Iris pigment epithelial cell (primary cell): ENCODE measurements around the gene SPEM2.

ENCODE experiments used
- DNase-seq: peaks from one replicate; pipeline ENCODE4 v3.0.0-alpha.2; 2011; ENCODE audit warnings: low read depth

The SPEM2 gene

DNA sequence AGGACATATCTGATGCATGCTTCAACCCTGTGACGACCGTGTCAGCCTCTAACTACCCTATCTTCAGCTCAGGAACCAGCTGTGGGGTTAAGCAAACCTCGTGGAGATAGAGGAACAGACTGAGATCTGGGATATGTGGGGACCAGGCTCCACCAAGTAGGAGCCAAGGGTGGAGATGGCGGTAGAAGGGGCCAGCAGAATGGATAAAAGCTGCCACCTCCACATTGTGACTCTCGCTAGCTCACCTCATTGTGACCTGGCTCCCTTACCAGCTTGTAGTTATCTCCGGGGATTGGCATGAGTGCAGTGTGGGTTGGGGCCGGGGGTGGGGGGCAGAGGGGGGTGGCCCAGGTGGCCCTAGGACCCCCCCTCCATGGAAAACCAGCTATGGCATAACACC lies at the start of gene SPEM2:
Gene SPEM2 (plus strand): TSS at position 301 of the 400 bp plus-strand sequence. CDS start 73 bp downstream, at position 374.
- no peak for DNase-seq

DNA sequence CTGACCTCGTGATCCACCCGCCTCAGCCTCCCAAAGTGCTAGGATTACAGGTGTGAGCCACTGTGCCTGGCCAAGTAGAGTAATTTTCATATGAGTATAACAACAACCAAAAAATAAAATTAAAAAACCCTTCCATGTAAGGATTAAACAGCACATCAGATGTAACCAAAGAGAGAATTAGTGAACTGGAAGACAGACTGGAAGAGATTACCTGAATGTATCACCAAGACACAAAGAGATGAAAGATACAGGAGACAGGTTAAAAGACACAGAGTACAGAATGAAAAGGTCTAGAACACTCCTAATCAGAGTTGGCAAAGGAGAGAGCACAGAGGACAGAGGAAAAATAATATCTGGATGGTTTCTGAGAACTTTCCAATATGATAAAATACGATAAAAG lies 46.3 kb upstream of the SPEM2 start:
- DNase-seq, result no peak

DNA sequence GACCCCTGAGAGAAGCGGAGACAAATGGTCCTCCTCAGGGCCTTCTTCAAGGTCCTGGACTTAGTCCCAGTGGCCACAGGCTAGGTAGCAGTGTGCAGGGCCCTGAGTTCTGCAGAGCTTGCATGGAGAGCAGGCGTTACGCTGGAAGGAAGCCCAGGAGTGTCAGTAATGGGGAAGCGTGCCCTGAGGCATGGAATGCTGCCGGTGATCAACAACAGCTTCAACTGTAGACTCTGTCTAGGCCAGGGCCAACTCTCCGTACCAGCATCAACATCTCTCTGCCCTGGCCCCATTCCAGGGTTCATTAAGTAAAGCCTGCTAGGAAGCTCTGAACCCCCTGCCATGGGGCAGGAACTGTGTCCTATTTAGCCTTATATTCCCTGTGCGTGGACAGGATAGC lies 45.1 kb upstream of the SPEM2 start:
- peak; percentile 35 for DNase-seq

DNA sequence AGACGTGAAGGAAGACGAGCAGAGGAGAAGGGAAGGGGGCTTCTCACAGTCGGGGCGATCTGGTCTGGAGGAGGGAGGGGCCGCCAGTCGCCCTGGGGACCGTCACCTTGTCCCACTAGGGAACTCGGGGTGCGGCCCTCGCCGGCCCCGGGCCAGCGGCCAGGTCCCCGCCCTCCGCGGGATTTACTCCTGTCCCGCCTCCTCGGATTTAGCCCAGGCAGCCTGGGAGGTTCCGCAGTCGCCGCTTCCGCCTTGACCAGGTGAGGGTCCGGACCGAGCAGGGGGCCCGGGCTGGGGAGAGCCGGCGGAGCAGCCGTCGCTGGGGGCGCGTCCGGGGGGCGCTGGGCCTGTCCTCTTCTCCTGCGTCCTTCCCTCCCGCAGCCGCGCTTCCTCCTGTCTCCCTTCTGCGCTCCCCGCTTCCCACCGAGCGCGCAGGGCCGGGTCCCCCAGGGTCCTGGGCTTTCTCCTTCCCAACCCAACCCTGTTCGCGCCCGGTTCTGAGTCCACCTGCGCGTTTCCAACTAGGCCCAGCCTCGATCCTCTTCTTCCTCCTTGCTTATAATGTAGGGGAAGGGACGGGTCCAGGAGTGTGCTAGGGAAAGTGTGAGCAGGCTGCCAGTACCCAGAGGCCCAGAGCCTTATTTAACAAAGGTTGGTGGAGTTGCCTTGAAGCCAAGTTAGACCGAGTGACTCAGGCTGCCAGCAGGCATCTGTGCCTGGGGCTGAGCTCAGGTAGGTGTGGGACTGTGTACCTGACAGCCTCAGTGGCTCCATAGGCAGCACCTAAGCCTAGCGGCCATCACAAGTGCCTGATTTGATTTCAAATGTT lies 44.3 kb upstream of the SPEM2 start, which contains the start of gene TNK1:
Gene TNK1 (plus strand): TSS at position 235 of the 829 bp plus-strand sequence. CDS start 1,838 bp downstream, outside the sequence.
- DNase-seq, result no peak

DNA sequence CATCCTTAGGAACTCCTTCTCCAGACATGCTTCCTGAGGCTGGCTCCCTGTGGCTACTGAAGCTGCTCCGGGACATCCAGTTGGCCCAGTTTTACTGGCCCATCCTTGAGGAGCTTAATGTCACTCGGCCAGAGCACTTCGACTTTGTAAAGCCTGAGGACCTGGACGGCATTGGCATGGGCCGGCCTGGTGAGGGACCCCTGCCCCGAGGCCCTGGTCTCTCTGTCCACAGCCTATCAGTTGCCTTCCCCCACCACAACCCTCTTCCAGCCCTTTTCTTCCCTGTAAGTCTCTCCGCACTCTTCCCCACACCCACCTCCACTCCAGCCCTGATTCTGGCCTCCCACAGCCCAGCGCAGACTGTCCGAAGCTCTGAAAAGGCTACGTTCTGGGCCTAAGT lies 42.5 kb upstream of the SPEM2 start:
- DNase-seq, result no peak

DNA sequence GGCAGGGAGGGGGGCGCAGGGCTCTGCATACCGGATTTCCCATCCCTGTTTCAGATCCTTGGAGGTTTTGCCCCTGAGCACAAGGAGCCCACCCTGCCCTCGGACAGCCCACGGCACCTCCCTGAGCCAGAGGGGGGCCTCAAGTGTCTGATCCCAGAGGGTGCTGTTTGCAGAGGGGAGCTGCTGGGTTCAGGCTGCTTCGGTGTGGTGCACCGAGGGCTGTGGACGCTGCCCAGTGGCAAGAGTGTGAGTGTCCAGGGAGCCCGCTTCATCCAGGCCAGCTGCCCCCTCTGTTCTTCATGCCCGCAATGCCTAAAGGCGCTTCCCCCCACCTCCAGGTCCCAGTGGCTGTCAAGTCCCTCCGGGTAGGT lies 42.1 kb upstream of the SPEM2 start:
- no peak for DNase-seq

DNA sequence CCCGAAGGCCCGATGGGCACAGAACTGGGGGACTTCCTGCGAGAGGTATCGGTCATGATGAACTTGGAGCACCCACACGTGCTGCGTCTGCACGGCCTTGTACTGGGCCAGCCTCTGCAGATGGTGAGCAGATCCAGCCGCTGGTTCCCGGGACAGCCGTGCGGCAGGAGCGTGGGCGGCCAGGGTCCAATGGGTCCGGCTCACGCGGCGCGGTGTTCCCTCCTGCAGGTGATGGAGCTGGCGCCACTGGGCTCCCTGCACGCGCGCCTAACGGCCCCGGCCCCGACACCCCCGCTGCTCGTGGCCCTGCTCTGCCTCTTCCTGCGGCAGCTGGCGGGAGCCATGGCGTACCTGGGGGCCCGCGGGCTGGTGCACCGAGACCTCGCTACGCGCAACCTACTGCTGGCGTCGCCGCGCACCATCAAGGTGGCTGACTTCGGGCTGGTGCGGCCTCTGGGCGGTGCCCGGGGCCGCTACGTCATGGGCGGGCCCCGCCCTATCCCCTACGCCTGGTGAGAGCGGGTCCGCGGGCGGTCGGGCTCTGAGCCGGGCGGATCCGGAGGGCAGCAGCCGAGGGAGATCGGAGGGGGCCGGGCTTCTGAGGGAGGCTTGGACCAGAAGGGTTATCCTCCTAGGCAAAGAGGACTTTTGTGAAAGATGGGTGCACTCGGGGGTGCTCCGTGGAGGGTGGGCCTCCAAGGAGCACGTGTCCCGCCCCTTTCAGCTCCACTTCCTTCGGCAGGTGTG lies 41.5 kb upstream of the SPEM2 start:
- DNase-seq, result peak; percentile 28

DNA sequence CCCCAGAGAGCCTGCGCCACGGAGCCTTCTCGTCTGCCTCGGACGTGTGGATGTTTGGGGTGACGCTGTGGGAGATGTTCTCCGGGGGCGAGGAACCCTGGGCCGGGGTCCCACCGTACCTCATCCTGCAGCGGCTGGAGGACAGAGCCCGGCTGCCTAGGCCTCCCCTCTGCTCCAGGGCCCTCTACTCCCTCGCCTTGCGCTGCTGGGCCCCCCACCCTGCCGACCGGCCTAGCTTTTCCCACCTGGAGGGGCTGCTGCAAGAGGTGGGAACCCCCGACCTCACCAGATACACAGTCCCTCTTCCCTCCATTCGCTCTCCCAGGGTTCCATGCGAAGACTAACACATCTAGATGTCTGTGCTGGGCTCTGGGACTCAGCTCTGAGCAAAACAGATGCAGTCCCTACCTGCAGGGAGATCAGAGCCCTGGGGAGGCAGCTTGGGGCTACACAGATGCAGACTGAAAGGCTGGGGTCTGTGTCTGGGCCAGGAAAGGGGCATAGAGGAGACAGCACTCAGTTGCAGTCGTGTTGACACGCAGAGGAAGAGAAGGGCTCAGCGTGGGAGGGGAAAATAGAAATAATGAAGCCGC lies 40.8 kb upstream of the SPEM2 start:
- DNase-seq, result no peak

DNA sequence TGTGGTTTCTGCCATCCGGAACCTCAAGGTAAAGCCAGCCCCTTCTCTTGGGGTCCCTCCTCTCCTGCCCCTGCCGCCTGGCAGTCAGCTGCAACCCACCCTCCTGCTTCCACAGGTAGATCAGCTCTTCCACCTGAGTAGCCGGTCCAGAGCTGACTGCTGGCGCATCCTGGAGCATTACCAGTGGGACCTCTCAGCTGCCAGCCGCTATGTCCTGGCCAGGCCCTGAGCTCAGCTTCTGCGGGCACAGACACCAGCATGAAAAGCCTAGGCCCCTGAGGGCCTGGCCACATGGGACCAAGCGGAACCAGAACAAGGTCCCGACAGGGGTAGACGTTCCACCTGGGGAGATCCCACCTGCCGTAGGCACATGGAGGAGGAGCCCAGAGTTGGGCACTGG lies 36.6 kb upstream of the SPEM2 start:
- DNase-seq, result no peak

DNA sequence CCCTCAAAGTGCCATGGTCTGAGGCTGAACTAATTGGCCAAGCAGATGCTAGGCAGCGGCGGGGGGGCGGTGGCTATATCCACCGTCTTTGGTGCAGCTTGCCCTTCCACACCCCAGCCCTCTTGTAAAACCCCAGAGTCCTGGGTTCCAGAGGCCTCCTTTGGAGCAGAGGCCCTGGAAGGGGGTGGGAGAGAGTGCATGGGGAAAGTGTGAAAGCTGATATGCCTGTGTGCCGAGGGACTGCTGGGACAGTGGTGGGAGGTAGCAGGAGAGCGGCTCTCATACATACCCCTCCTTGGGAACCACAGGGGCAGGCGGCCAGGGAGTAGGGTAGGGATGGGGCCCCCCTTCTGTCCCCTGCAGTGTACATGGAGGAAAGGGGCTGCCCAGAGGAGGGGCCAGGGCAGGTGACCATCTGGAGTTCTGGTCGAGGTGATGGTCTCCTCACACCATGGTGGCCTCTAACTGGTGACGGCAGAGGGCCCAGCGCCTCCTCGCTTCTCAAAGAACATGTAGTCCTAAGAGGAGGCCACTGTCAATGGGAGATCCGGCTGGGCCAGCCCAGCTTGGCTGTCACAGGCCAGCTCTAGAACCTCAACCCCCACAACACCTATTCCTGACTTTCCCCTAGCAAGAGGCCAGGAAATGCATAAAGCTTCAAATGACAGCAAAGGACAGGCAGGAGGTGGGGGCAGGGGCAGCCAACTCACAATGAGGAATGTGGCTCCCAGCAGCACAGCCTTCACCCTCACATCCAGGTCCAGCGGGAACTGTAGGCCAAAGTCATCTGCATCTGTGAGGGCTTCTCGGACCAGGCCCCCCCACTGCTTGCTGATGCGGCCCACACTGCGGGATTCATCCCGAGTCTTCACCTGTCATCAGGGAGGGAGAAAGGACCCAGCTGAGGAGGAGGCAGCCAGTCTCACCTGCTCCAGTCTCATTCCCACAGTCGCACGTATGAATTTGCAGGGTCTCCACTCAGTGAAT lies 35.2 kb upstream of the SPEM2 start:
- no peak for DNase-seq

DNA sequence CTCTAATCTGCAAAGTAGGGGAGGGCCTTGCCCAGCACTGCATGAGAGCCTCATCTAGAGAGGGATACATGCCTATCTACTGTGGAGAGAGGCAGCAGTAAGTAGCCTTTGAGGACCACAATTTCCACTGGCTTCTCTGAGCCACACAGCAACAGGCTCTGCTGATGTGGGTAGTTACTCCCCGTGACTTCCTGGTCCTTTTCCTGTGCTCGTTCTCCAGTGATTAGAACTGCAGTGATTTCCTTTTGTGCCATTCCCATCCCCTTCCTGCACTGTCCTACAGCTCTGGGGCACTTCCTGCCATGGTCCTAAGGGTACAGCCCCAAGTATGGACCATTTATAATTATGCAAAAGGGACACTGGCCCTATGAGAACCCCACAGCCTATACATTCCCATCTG lies 34.1 kb upstream of the SPEM2 start:
- no peak for DNase-seq

DNA sequence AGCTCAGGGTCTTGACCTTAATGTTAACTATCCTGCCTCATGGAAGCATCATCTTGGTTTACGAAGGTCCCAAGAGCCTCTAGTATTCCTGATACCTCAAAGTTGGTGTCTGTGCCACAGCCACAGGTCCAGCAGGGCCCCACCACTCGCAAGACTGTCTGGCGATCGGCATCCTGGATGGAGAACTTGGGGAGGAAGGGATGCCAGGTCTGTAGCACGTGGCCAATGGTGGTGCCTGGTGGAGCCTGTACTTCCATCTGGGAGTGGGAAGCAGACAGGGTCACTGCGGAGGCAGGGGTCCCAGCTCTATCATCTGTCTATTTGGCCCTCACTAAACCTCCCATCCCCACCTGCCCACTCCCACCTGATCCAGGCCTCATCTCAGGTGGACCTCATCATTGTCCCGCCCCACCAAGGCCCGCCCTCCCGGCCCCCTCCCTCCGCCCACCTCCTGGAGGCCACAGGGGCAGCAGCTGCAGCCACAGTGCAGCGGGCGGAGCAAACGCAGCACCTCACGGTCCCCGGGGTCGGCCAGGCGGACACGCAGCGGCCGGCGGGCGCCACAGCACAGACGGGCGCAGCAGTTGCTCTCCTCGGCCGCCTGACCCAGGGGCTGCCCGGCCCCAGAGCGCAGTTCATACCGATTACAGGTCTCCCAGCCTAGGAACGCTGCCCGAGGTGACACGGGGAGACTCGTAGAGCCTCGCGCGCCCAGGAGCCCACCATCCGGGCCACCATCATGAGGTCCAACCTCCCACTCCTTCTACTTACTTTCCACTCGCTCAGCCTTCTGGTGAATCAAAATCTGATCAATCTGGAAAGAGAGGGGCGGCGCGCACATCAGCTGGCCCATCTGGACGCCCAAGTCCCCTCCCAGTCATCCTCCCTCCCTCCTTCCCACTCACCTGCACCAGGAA lies 32.5 kb upstream of the SPEM2 start:
- DNase-seq, result no peak

DNA sequence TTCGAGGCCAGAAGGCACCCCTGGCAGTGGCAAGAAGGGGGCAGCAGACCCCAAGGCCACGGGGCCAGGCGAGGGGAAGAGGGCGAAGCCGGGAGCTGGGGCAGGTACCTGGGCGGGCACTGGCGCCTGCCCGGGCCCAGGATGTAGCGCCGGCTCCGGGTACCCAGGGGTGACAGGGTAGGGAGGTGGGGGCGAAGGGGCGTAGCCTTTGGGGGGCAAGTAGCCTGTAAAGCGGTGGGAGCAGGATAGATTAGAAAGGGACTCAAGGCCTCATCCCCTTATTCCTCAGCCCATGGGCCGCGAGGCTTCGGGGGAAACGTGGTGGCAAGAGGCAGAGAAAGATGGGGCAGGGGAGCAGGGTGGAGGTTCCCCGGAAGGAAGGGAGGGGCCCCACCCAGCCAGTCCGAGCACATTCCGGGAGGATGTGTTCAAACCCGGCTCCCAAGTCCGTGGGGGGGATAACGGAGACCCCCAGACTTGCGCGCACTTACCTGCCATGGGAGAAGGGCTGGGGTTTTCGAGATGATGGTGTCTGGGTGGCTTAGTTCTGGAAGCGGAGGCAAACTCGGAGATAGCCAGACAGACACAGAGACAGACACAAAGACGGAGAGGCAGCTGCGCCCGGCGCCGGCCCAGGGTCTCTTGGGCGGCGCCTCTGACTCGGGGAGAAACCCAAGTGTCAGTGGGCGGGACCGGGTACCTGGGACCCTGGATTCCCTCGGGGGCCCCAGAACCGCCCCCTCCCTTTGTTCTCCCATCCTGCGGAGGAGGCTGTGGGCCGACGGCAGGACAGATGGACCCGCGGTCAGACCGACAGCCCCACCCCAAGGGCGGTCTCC lies 31.6 kb upstream of the SPEM2 start:
- DNase-seq, result no peak

DNA sequence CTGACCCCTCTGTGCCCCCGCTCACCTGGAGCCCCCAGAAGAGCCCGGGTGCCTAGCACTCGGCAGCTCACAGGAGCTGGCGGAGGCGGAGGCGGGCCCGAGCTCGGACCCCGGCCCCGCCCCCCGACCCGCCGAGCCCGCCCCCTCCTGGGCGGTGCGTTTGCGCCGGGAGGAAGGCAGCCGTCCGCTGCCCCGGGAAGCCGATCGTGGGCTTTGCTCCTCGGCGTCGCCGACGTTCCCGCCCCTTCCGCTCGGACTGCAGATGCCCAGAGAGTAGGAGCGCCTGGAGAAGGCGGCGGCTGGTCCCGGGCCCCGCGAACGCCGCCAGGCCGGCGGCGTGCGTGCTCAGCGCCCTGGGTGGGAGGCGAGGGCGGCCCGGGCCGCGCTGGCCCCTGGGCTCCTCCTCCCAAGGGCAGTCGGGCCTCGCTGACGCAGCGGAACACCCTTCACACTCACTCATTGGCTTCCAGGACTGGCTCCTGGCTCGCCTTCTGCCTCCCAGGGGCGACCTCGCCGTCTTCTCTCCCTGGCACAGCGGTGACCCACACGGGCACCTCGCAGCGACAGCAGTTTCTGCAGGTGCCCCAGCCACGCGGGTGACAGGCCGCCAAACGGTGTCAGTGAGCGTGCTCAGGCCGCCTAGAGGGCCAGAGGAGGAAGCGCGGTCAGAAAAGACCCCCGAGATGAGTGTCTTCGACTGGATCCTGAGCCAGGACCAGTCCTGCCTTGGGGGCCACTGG lies 30.8 kb upstream of the SPEM2 start, which contains the start of gene PLSCR3:
Gene PLSCR3 (minus strand): TSS at position 74 of the 740 bp plus-strand sequence. CDS start 415 bp downstream, outside the sequence.
- DNase-seq, result peak; percentile 80

DNA sequence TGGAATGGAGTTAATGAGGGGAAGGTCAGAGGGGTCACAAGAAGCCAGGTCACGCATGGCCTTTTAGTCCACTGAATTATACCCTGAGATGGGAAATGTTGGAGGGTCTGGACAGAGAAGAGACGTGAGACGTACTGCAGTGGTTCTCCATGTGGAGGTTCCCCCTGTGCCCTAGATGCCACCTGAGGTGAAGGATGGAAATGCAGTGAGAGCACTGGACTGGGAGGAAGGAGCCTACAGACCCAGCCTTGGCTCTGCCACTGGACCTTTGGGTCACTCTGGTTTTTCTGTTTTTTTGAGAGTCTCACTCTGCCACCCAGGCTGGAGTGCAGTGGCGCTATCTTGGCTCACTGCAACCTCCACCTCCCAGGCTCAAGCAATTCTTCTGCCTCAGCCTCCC lies 29.3 kb upstream of the SPEM2 start:
- DNase-seq, result no peak

DNA sequence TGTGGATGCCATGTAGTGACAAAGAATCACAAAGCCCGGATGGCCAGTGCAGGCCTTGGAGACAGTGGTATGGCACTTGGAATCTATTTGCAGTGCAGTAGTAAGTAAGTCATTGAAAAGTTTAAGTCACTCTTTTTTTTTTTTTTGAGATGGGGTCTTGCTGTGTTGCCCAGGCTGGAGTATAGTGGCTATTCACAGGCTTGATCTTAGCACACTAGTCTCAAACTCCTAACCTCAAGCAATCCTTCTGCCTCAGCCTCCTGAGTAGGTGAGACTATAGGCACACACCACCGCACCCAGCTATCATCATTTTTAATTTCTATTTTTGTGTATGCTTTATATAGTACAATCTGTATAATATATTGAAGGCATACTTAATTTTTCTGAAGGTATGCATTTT lies 26.8 kb upstream of the SPEM2 start:
- no peak for DNase-seq

DNA sequence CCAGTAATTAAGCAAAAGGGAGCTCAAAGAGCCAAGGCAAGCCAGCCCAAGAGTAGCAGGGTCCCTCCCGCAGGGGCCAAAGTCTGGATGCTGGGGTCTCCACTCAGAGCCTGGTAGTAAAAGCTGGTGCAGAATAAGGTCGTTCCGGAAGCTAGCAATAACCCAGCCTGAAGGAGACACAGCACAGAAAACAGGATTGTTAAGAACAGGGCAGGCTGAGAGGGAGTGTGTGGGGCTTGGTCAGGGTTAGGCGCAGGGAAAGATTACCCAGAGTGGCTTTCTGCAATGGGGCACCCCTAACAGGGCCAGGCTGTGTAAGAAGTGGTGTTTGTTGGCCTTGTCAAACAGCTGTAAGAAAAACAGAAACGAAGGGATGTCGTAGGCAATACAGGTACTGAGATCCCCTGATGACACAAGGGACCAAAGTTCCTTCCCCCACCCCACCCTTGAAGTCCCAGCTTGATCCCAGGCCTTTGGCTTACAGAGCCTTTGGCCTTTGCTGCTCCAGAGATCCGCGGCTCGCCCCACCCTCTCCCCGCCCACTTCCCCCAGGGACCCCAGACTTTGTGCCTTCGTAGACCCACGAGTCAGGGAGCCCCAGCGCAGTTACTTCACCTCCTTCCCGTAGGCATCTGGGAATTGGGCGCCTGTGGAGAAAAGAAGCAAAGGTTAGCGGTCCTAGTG lies 22.2 kb upstream of the SPEM2 start:
- DNase-seq, result no peak

DNA sequence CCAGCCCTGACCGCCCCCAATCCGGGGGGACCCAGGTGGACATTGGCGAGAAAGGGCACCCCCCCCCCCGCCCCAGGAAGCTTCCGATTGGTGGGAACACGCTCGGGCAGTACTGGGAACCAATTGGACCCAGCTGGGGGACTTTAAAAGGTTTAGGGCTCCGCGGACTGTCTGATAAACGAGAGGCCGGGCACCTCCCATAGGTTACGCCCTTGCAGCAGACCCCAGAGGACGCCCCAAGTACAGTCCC lies 21.8 kb upstream of the SPEM2 start:
- peak; percentile 74 for DNase-seq
